GM10248 (cell line): ENCODE measurements around the gene NSD2.

ENCODE experiments used
- CTCF ChIA-PET: fragments of 300-600 bp; sonication (Branson Sonifier 250); formaldehyde crosslinking; extraction: SDS; loops from one replicate; lab custom pipeline; 2021; ENCODE audit warnings: antibody characterized with exemption; lab: Yijun Ruan, JAX
- POLR2A ChIA-PET: fragments of 350-650 bp; sonication (Branson Sonifier 250); formaldehyde crosslinking; extraction: SDS; loops from one replicate; lab custom pipeline; 2020; ENCODE audit warnings: antibody characterized with exemption; lab: Yijun Ruan, JAX
- DNase-seq: peaks from one replicate; pipeline ENCODE4 v3.0.0; 2012; ENCODE audit errors: extremely low spot score
- TF ChIP-seq, protein P1 (sequence below): IDR thresholded peaks from 2 replicates; pipeline ENCODE4 v1.5.1; 2012; ENCODE audit warnings: mild to moderate bottlenecking, low read depth; ENCODE audit errors: extremely low read depth, missing control alignments, control extremely low read depth

The NSD2 gene

DNA sequence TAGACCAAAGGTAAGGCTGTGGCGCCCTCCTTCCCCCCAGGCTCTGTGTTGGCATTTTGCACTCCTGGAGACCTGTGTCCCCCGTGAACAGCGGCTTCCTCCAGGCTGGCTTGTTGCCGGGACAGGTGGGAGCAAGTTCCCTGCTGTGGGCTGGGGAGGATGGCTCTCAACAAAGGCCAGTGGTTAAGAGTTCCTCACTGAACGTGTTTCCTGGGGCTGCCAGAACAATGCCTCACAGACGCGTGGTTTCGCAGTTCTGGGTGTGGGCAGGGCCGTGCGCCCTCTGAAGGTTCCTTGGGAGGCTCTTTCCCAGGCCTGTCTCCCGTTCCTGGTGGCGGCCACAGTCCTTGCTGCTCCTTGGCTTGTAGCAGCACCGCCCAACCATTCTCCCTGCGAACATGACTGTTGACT, 104.2 kb downstream of the NSD2 start:
- ChIA-PET CTCF (no interaction called here), POLR2A (no interaction called here)
- no peak for DNase-seq
- TF ChIP-seq, protein P1, sequence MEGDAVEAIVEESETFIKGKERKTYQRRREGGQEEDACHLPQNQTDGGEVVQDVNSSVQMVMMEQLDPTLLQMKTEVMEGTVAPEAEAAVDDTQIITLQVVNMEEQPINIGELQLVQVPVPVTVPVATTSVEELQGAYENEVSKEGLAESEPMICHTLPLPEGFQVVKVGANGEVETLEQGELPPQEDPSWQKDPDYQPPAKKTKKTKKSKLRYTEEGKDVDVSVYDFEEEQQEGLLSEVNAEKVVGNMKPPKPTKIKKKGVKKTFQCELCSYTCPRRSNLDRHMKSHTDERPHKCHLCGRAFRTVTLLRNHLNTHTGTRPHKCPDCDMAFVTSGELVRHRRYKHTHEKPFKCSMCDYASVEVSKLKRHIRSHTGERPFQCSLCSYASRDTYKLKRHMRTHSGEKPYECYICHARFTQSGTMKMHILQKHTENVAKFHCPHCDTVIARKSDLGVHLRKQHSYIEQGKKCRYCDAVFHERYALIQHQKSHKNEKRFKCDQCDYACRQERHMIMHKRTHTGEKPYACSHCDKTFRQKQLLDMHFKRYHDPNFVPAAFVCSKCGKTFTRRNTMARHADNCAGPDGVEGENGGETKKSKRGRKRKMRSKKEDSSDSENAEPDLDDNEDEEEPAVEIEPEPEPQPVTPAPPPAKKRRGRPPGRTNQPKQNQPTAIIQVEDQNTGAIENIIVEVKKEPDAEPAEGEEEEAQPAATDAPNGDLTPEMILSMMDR: no peak

DNA sequence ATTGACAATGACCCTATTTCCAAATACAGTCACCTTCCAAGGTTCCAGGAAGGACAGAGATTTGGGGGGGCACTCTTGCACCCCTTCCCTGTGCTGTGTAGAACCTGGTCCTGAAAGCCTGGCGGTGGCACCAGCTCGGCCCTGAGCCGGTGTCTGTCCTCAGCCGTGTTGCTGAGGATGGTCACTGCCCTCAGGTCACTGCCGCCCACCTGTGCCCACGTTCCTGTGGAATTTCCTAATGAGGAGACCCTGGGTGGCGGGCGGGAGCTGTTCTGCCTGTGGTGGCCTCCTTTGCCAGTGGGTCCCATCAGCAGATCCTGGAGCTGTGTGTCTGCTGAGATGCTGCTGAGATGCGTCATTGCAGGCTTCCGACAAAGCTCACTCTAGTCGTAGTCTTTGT, 104.7 kb downstream of the NSD2 start:
- TF ChIP-seq, protein P1: no peak
- ChIA-PET CTCF (no interaction called here), POLR2A (no interaction called here)
- no peak for DNase-seq

DNA sequence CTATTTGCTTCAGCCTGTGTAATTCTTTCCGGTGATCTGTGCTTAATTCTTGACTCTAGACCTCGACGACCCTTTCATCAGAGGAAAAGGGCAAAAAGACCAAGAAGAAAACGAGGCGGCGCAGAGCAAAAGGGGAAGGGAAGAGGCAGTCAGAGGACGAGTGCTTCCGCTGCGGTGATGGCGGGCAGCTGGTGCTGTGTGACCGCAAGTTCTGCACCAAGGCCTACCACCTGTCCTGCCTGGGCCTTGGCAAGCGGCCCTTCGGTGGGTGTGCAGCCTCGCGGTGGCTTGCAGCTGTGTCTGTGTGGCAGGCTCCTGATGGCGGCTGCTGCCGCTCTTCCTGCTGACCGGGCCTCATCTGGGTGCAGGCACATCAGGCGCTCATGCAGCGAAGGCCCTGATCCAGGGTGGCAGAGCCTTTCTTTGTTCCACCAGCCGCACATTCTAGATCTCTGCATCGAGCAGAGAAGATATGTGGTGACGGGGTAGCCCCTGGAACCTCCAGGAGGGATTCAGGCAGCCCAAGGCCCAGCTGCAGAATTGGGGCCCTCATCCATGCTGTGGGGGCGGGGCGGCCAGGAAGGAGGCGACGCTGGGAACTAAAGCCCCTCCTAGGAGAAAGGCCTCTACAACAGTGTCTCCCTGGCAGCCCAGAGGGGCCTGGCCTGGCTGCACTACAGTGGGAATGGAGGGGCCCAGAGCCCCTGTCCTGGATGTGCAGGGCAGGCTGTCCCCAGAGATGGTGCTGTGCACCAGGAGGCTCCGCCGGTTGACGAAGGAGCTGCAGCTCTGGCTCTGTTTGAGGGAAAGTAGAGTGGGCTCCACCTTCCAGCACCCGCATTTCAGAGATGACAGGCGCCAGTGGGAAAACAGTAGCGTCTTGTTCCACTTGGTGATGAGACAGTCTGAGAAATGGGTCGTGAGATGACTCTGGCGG, 105.5 kb downstream of the NSD2 start:
- TF ChIP-seq, protein P1: no peak
- CTCF ChIA-PET: no interaction called here
- POLR2A ChIA-PET: no interaction called here
- no peak for DNase-seq

DNA sequence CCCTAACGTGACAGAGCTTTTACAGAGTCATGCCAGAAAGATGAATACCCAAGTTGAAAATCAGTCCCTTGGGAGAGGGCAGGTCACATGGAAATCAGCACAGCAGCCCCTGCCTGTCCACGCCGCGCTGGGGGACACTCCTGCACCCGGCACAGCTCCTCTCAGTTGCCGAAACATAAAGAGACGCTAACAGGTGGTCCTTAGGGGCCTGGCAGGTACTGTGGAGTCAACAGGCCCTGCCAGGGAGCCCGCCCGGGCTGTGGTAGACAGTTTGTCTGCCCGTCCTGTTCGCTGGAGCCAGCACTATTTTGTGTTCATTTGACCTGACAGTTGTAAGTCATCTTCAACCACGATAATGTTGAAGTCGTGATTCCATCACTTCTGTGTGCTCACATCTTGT, 107.0 kb downstream of the NSD2 start:
- no peak for DNase-seq
- ChIA-PET POLR2A (no interaction called here), CTCF (no interaction called here)
- TF ChIP-seq, protein P1: no peak

DNA sequence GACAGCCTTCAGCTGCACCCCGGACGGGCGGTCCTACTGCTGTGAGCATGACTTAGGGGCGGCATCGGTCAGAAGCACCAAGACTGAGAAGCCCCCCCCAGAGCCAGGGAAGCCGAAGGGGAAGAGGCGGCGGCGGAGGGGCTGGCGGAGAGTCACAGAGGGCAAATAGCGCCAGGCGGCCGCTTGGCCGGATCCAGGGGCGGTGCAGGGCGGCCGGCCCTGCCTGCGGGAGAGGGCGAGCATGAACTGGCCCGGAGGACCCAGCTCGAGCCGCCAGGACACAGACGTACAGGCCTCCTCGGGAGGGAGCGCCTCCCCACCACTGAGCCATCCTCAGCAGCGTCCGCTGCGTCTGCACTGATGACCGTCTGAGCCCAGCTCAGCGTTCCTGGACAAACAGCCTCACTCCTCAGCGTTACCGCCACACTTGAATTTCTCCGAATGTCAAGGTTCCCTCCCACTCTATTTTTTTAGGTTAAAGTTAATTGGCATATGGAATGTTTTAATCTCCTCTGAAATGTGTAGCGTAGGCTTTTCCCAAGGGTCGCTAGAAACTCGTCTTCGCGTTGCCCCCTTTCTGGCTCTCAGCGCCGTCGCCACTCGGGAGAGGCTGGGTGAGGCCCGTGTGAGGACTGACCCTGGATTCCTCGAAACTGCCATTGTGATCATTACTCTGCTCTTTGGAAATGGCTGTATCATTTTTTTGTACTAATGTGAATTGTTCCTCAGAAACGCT, 107.7 kb downstream of the NSD2 start:
- POLR2A ChIA-PET: no interaction called here
- TF ChIP-seq, protein P1: no peak
- CTCF ChIA-PET: no interaction called here
- no peak for DNase-seq

DNA sequence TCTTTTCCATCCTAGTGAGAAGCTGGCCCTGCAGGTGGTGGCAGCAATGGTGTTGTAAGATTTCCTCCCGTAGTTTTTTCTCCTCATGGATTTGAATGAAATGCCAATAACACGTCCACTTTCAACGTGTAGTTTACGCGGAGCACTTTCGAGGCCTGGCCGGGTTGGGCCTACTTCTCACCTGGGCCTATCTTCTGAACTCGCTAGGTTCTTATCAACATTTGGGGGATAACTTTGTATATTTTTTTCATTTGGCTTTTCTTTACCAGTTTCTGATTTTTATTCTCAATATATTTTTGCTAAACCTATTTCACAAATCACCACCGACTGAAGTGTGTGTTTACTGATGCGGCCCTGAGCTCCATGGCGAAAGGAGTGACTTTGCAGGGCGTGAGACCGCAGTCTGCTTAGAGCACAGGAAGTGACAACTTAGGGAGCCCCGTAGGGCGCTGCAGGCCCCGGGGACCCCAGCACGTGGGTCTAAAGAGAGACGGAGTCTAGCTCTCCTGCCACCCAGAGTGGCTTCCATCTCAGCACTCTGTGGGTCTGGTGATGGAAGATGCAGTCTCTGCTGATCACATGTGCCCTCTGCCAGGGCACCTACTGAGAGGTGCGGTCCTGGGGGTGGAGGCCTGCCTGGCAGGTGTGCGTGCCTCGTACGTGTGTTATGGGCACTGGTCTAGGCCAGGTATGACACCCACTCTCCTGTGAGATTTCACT, 108.4 kb downstream of the NSD2 start:
- no peak for DNase-seq
- ChIA-PET POLR2A (no interaction called here), CTCF (no interaction called here)
- TF ChIP-seq, protein P1: no peak
